Activated CD8-positive, alpha-beta memory T cell treated with anti-CD3 and anti-CD28 coated beads for 4 hours (primary cell): ENCODE results near the gene ZHX3.
"Not testable (repeated sequence)": the region's sequence is repeated elsewhere in the genome, so short reads cannot be mapped to it uniquely, and the experiment has no call there.

Source experiments
- DNase-seq, 2 donors: peaks; one replicate each; pipeline ENCODE4 v3.0.0-alpha.2; 2020; ENCODE audit warnings: low read depth in 2 of 2

The ZHX3 gene

GRCh38 chr20:41258474-41258873, 59.1 kb downstream of the ZHX3 start:
- DNase-seq = no peak

GRCh38 chr20:41256516-41256915, 61.0 kb downstream of the ZHX3 start:
- DNase-seq = no peak

- DNase-seq = no peak
These were observed 61.9 kb downstream of the ZHX3 start for GRCh38 chr20:41255655-41256054.

GRCh38 chr20:41249411-41250281, 67.9 kb downstream of the ZHX3 start:
- DNase-seq = no peak

DNA sequence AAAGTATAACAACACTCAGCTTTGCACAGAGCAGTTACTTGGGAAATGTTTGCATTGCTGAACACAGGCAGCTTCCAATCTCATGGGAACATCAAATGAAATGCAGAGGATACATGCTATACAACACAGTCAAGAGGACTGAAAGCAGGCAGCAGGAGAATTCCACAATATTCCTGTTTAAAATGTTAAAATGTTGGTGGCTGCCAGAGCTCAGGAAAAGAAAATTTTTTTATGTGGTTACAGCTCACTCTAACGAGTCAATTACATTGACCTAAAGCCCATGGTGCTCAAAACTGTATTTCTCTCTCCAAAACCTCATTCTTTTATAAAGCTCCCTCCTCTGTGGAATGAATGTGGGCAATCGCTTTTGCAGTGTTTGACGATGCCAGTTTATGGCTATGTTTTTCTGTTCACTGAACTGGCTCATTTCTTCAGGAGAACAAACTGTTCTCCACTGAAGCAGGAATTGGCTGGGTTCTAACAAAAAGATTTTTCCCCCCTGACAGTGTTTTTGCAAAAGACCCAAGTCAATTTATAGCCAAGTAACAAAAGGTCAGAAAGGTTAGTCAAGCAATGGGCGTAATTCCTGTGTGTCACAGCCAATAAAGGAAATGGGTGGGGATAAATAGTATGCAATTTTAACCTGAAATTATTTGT, 69.0 kb downstream of the ZHX3 start:
- DNase-seq = no peak

DNA sequence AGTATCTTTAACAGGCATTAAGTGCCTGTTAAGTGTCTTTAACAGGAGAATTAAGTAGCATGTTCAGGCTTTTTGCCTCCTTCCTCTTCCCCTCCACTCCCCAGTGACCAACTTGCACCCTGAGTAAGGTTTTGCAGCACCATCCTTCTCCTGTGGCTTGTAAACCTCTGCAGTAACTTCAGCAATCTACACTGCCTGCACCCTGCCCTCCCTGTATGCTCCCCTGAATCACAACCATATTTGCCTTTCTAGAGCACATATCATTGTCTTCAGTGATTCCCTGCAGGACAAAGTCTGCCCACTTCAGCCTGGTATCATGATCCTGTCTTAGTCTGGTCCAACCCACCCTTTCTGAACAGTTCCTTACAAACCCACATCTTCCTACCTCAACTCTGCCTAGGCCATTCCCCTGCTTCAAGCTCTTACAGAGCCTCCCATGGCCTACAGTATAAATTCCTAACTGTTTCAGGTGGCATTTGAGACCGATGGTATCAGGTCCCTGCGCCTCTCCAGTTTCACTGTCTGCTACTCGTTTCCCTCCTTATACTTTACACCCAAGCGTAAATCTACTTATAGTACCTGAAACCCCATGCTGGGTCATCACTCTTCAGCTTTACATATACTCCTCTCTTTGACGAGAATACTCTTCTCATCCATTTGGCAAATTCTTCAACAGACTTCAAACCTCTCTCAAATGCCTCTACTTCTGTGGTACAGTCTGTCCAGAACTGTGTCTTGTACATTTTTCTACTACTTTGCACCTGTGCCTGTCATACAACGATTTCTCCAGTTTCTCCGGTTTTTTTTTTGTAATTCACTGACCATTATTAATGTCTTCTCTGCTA, 69.8 kb downstream of the ZHX3 start:
- no peak for DNase-seq

- DNase-seq = no peak
These were observed 72.3 kb downstream of the ZHX3 start for GRCh38 chr20:41245086-41245707.

DNA sequence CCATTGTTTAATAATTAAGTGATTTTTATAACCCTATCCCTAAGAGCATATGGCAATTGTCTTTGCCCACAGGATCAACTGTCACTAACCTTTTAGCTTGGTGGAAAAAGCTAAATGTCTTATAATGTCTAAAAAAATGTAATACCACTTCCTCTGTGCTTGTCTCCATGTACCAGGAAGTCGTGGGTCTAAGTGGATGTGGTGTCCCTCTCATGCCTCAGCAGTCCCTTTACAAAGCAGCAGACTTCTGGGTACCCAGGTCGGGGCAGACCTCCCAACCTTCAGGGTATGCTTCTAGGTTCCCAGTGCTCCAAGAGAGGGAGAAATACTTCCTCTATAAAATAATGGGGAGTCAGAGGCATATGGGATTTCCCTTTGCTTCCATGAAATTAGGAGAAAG, 74.7 kb downstream of the ZHX3 start:
- no peak for DNase-seq

- DNase-seq = no peak
These were observed 75.2 kb downstream of the ZHX3 start for GRCh38 chr20:41242352-41242751.

DNA sequence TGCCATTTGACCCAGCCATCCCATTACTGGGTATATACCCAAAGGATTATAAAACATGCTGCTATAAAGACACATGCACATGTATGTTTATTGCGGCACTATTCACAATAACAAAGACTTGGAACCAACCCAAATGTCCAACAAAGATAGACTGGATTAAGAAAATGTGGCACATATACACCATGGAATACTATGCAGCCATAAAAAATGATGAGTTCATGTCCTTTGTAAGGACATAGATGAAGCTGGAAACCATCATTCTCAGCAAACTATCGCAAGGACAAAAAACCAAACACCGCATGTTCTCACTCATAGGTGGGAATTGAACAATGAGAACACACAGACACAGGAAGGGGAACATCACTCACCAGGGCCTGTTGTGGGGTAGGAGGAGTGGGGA, 80.3 kb downstream of the ZHX3 start:
- not testable (repeated sequence) for DNase-seq

GRCh38 chr20:41236818-41237217, 80.7 kb downstream of the ZHX3 start:
- not testable (repeated sequence) for DNase-seq

DNA sequence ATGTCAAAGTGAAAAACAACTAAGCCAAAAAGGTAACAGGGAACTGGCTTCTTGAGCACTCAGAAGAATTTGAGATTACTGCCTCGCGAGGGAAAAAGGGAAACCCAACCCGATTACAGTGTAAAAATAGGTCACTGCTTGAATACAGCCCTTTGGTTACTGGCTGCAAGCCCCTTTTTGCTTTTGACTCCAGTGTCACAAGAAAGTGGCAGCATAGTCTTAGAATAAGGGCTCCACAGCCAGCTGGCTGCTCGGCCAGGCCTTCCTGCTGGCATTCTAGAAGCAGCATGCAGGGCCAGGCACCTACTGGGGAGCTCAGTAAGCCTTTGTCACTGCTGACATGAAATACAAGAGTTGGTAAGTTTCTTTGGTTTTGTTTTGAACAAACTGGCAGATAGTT, 83.0 kb downstream of the ZHX3 start:
- DNase-seq = no peak

DNA sequence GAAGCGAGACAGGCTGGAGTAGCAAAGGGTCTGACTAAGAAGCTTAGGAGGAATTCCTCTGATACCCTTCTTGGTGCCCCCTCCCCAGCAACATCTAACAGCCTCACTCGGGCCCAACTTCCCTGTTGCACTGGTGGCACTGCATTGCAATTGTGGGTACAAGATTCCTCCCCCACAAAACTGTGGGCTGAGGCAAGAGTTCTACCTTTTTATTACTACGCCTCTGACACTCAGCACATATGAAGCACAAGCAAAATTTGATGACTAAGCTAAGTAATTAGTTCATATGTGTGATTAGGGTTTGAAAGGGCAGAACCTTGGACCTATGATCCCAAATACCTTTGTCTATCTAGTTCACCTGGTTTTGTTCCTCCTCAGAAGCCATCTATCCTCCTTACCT, 83.5 kb downstream of the ZHX3 start:
- no peak for DNase-seq

DNA sequence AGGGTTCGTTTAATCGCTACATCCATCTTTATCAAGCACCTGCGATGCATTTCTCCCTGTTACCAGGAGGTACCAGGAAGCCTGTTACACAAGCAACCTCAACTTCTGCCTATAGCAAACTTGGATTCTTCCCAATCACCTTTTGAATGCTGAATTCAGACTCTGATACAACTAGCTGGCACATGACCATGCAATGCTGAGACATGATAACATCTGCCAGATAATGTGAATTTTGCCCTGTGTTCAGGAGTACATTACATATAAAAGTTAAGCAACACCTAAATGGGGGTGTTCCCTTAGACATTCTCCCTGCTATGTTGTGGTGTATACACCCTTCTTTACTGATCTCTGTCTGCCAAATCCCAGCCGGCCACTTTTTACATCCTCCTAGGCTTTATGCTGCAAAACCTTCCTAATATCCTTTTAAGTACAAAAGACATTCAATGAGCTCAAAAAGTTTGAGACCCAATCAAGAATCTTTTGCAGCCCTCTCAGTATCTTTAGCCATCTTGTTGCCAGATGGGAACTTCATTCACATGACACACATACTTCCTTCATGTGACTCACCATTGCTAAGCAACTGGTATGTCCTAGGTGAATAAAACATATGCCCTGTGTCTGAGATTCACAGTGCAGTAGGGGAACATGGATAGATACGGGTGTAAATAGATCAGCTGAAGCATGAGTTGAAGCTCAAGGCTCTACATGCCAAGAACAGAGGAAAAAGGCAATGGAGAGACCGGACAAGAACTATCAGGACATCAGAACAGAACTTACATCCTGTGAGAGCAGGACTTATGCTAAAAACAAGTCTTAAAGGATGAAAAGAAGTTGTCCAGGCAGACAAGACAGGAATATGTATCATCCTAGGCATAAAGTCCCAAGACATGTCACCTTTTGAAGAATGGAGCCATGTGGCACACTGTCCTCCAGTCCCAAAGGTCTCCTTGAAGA, 84.3 kb downstream of the ZHX3 start:
- DNase-seq = no peak

GRCh38 chr20:41231136-41231535, 86.4 kb downstream of the ZHX3 start:
- no peak for DNase-seq

DNA sequence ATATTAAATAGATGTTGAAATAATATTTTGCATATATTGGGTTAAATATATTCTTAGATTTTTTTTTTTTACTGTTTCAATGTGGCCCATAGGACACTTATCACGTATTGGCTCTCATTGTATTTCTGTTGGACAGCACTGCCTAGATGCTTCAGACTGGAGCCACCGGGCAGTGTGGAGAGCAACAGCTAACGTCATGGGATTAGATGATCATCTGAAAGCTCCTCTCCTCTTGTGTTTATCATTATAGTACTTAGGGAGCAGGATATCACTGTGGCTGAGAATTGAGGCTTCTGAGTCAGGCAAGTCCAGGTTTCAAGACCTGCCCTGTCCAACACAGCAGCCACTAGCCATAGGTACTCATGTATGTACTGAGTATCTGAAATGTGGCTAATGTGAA, 87.4 kb downstream of the ZHX3 start:
- DNase-seq = no peak

DNA sequence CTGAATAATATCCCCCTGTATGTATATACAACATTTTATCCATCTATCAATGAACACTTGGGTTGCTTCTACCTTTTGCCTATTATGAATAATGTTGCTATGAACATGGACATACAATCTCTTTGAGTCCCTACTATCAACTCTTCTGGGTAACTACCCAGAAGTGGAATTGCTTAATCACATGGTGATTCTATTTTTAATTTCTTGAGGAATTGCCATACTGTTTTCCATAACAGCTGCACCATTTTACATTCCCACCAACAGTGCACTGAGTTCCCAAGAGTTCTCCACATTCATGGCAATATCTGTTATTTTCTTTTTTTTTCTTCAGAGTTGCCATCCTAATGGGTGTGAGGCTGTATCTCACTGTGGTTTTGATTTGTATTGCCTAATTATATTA, 88.3 kb downstream of the ZHX3 start:
- DNase-seq = no peak

DNA sequence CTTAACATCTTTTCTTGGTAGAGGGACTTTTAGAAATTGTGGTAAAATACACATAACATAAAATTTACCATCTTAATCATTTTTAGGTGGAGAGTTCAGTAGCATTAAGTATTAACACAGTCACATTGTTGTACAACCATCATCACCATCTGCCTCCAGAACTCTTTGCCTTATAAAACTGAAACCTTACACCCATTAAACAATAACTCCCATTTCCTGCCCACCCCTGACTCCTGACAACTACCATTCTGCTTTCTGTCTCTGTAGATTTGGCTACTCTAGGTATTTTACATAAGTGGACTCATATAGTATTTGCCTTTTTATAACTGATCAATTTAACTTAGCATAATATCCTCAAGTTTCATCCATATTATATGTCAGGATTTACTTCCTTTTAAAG, 88.7 kb downstream of the ZHX3 start:
- no peak for DNase-seq

DNA sequence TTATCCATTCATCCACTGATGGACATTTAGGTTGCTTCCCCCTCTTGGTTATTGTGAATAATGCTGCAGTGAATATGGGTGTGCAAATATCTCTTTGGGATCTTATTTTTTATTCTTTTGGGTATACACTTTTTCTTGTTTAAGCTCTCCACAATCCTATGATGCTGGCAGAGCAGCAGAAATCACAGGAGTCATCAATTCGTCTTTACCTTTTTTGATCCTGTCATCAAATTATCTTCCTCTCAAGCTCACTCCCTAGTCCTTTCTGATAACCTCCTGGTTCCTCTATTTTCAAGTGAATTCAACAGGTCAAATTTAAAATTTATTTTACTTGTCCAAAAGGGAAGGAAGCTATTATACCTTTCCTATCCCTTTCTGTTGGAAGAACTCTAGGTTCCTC, 91.1 kb downstream of the ZHX3 start:
- DNase-seq = no peak

DNA sequence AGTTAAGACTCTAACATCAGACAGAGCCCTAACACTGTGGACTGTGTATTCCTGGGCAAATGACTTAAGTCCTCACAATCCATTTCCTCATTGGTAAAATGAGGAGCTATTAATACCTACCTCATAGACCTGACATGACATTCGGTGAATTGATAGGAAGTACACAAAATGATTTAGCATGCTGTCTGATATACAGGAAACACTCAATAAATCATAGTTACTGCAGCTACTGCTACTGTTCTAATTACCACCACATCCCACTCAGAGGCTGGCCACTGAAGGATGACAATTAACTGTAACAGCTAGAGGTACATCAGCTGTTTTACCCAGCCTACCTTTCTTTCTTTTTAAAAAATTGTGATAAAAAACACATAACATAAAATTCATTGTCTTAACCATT, 92.4 kb downstream of the ZHX3 start:
- no peak for DNase-seq

- no peak for DNase-seq
These were observed 93.2 kb downstream of the ZHX3 start for GRCh38 chr20:41224281-41224680.
